Thyroid gland (tissue), 4 donors: ENCODE data around the gene SEMA3C. TPM values are rescaled to one million over a fixed set of nuclear protein-coding genes. Genes with fewer than 3 reads are reported as not detected.

Experiments
- DNase-seq, 2 donors: peaks; one replicate each; pipeline ENCODE4 v3.0.0-alpha.2; 2019
- H3K27ac ChIP-seq, 3 donors: fragments of 200-600 bp; sonication (generic); 1 replicate in 2 of 3; 2 replicates in 1 of 3; pipeline ENCODE4 v1.5.1; 2016 to 2019; ENCODE audit warnings: mild to moderate bottlenecking in 1 of 3, moderate library complexity in 1 of 3
- H3K27me3 ChIP-seq: fragments of 200-600 bp; sonication (generic); one replicate; pipeline ENCODE4 v1.5.1; 2019
- H3K36me3 ChIP-seq, 2 donors: fragments of 200-600 bp; sonication (generic); one replicate each; pipeline ENCODE4 v1.5.1; 2016 to 2019
- H3K4me1 ChIP-seq, 2 donors: fragments of 200-600 bp; sonication (generic); one replicate each; pipeline ENCODE4 v1.5.1; 2017 to 2019
- H3K4me3 ChIP-seq, 3 donors: fragments of 200-600 bp; sonication (generic); replicated peaks in 1 of 3; 1 replicate in 2 of 3; 2 replicates in 1 of 3; pipeline ENCODE4 v1.5.1; 2016; ENCODE audit warnings: mild to moderate bottlenecking in 1 of 3
- H3K9me3 ChIP-seq: fragments of 200-600 bp; sonication (generic); one replicate; pipeline ENCODE4 v1.5.1; 2017
- POLR2A ChIP-seq, 2 donors: fragments of 450-650 bp; IDR thresholded peaks; one replicate each; pipeline ENCODE4 v1.6.1; 2017; ENCODE audit warnings: antibody characterized with exemption in 2 of 2, mild to moderate bottlenecking in 2 of 2, moderate library complexity in 1 of 2
- WGBS, 2 donors: methylation state at CpG; one replicate each; pipeline ENCODE4 v1.1.5; 2017; 5-methylcytosine and 5-hydroxymethylcytosine counted together
- intact Hi-C: fragments of 100-400 bp; cut with DNase I; formaldehyde crosslinking; loops from one replicate; pipeline ENCODE4 v1.15.1; 2023
- total RNA-seq, 4 donors: library from RNA; depleted of rRNA; stranded (reverse); fragments of >200 nt; gene quantifications; one replicate each; pipeline ENCODE4 v1.2.3, GENCODE V29; 2016
- TF ChIP-seq, protein P1 (sequence below), 6 experiments: fragments of 200-600 bp in 3 of 6; fragments of 450-650 bp in 3 of 6; sonication (generic) in 3 of 6; IDR thresholded peaks; one replicate each; pipeline ENCODE4 v1.5.1; 2016 to 2019; ENCODE audit warnings: antibody characterized with exemption in 6 of 6, mild to moderate bottlenecking in 2 of 6, inconsistent platforms in 1 of 6, moderate library complexity in 1 of 6

Gene SEMA3C
- total RNA-seq, 4 donors from 2014 or later: 4.0 to 24.0 (median 7.1) TPM

GRCh38 chr7:80896906-80897598 is 21.8 kb downstream of the SEMA3C start:
- DNase-seq: no peak
- intact Hi-C loops: no loop called here
- H3K27ac ChIP-seq: no peak overlapping the region
- no peaks in the 10 kb centered on the region for H3K9me3 ChIP-seq
- H3K27me3 ChIP-seq: no peaks in the 10 kb centered on the region
- TF ChIP-seq, protein P1, sequence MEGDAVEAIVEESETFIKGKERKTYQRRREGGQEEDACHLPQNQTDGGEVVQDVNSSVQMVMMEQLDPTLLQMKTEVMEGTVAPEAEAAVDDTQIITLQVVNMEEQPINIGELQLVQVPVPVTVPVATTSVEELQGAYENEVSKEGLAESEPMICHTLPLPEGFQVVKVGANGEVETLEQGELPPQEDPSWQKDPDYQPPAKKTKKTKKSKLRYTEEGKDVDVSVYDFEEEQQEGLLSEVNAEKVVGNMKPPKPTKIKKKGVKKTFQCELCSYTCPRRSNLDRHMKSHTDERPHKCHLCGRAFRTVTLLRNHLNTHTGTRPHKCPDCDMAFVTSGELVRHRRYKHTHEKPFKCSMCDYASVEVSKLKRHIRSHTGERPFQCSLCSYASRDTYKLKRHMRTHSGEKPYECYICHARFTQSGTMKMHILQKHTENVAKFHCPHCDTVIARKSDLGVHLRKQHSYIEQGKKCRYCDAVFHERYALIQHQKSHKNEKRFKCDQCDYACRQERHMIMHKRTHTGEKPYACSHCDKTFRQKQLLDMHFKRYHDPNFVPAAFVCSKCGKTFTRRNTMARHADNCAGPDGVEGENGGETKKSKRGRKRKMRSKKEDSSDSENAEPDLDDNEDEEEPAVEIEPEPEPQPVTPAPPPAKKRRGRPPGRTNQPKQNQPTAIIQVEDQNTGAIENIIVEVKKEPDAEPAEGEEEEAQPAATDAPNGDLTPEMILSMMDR (IDR thresholded peaks at IDR 0.05): no peak
- TF ChIP-seq POLR2A (IDR thresholded peaks at IDR 0.05): no peak
- H3K4me1 ChIP-seq: no peaks in the 10 kb centered on the region
- WGBS, 2 donors: 91 to 94% methylated on average over 7 of the region's 7 CpGs
- H3K4me3 ChIP-seq: no peak overlapping the region
- H3K36me3 ChIP-seq: no peaks in the 10 kb centered on the region

DNA sequence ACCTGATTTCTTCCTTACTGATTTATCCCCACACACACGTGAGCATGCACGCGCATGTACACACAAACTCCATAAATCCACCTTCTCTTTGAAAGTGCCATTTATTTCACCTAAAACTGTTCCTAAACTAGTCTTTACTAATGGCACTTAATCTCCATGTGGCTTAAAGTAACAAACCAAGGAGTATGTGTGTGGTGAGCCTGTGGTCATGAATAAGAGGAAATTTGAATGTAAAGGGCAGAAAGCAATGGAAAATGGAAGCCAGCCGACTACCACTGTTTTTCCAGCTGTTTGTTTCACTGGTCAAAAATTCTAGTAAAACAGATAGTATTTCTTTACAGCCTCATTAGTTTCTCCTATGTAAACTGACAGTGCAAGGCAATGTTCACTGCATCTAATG is 23.8 kb downstream of the SEMA3C start:
- WGBS, 2 donors: 89 to 92% methylated on average over 4 of the region's 4 CpGs
- no peak overlapping the region for H3K27ac ChIP-seq
- H3K27me3 ChIP-seq: no peaks in the 10 kb centered on the region
- H3K4me3 ChIP-seq: no peak overlapping the region
- intact Hi-C loops: no loop called here
- no peaks in the 10 kb centered on the region for H3K4me1 ChIP-seq
- no peaks in the 10 kb centered on the region for H3K9me3 ChIP-seq
- TF ChIP-seq POLR2A (IDR thresholded peaks at IDR 0.05): no peak
- TF ChIP-seq, protein P1 (IDR thresholded peaks at IDR 0.05): no peak
- no peaks in the 10 kb centered on the region for H3K36me3 ChIP-seq
- no peak for DNase-seq

DNA sequence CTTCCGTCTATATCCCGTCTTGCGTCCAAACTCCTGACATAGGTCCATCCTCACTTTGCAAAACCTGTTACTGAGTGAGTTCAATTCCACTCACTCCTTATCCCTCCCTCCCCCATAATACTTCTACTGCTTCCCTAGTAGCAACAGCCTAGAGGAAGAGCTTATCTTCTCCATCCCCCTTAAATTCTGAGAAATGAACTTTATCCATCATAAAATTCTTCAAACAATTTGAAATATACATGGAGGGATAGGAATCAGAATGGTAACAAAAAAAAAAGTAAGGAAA is 27.6 kb downstream of the SEMA3C start:
- Histone ChIP-seq H3K27me3 (no peaks in the 10 kb centered on the region), H3K4me3 (no peak overlapping the region), H3K4me1 (no peaks in the 10 kb centered on the region), H3K36me3 (no peaks in the 10 kb centered on the region), H3K27ac (no peak overlapping the region), H3K9me3 (no peaks in the 10 kb centered on the region)
- no peak for DNase-seq
- WGBS, 2 donors: 94 to 95% methylated on average over 3 of the region's 3 CpGs
- TF ChIP-seq POLR2A (IDR thresholded peaks at IDR 0.05): no peak
- TF ChIP-seq, protein P1 (IDR thresholded peaks at IDR 0.05): no peak
- intact Hi-C loops: no loop called here

DNA sequence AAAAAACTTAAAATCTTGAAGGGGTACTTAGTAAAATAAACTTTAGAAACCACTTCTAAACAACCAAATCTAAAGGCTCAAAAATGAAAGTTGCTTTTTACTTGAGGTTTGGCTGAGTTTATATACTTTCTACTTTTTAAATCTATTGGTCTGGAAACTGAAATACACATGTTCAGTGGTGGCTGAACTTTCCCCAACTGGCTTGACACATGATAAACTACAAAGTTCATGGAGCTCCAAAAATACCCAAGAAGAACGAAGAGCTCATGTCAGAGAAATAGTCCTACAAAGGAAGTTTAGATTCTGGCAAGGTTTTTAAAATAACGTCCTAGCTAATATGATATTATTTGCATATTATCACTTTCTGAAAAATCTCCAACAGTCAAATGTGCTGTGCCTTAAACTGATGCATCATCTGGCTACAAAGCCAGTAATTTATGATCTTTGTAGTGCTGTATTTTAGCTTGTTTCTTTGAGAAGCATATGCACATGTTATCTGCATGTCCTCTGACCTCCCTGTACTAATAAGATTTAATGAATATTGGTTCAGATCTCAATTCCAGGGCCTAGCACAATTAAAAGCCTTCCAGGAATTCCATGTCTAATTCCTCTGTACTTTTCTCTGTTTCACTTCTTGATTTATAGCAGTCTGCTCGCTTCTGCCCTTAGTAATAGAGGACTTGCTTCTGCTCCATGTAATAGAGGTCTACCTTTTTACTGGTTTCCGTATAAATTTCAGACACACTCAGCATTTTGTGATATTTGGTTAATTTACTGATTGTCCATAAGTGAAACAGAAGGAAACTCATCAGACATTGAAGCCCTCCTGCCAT is 28.2 kb downstream of the SEMA3C start:
- H3K36me3 ChIP-seq: no peaks in the 10 kb centered on the region
- 72 to 77% methylated on average over 4 of the region's 4 CpGs for WGBS, 2 donors
- no peaks in the 10 kb centered on the region for H3K9me3 ChIP-seq
- no peaks in the 10 kb centered on the region for H3K27me3 ChIP-seq
- TF ChIP-seq, protein P1 (IDR thresholded peaks at IDR 0.05): no peak
- TF ChIP-seq POLR2A (IDR thresholded peaks at IDR 0.05): no peak
- intact Hi-C loops: no loop called here
- no peak overlapping the region for H3K4me3 ChIP-seq
- no peaks in the 10 kb centered on the region for H3K4me1 ChIP-seq
- DNase-seq: no peak
- no peak overlapping the region for H3K27ac ChIP-seq

GRCh38 chr7:80889525-80889924 is 29.3 kb downstream of the SEMA3C start:
- intact Hi-C loops: no loop called here
- Histone ChIP-seq H3K4me3 (no peak overlapping the region), H3K4me1 (no peaks in the 10 kb centered on the region), H3K9me3 (no peaks in the 10 kb centered on the region), H3K27ac (no peak overlapping the region), H3K36me3 (no peaks in the 10 kb centered on the region), H3K27me3 (no peaks in the 10 kb centered on the region)
- DNase-seq: no peak
- 96 to 100% methylated on average over 1 of the region's 1 CpG for WGBS, 2 donors
- no peak for TF ChIP-seq POLR2A (IDR thresholded peaks at IDR 0.05)
- TF ChIP-seq, protein P1 (IDR thresholded peaks at IDR 0.05): no peak
